ENCODE measurements around the gene RHBDD2. TPM values are rescaled to one million over a fixed set of nuclear protein-coding genes. Genes with fewer than 3 reads are reported as not detected.
A peak's percentile ranks its signal among the peaks of the same experiment; 100 is the strongest.

The RHBDD2 gene
- total RNA-seq, 1 donor from 2014 or later, result 72.5 TPM

DNA sequence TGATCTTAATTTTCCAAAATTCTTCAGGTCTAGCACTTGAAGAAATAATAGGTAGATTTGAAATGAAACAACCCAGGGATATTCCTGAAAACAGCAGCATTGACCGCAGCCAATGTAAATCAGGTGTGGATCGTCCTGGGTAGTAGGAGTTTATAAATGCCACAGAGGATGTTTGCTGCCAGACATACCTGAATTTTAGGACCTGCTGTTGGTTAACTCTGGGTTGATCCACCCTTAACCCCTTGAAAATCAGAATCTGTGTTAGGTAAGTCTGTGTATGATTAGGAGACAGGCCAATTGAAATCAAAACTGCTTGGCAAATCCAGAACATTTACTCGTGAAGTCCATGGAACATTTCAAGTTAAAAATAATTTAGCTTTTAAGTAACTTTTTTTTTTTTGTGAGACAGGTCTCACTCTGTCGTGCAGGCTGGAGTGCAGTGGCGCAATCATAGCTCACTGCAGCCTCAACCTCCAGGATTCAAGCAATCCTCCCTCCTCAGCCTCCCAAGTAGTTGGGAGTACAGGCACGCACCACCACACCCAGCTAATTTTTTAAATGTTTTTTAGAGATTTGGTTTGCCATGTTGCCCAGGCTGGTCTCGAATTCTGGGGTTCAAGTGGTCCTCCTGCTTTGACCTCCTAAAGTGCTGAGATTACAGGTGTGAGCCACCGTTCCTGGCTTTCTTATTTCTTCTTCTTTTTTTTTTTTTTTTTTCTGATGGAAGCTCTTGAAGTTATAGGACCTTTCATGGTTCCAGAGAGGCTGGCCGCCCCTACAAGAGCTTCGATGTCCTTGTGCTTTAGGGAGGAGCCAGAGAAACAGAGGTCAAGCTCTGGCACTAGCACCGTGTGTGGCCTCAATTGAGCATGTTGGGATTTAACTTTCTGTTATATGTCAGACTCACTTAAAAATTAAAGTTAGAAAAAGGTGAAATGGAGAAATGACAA lies 38.1 kb downstream of the RHBDD2 start:
- H3K4me1 ChIP-seq, result peaks cover 54% of the 10 kb centered on the region
- DNase-seq, result no peak
- TF ChIP-seq, protein P1, sequence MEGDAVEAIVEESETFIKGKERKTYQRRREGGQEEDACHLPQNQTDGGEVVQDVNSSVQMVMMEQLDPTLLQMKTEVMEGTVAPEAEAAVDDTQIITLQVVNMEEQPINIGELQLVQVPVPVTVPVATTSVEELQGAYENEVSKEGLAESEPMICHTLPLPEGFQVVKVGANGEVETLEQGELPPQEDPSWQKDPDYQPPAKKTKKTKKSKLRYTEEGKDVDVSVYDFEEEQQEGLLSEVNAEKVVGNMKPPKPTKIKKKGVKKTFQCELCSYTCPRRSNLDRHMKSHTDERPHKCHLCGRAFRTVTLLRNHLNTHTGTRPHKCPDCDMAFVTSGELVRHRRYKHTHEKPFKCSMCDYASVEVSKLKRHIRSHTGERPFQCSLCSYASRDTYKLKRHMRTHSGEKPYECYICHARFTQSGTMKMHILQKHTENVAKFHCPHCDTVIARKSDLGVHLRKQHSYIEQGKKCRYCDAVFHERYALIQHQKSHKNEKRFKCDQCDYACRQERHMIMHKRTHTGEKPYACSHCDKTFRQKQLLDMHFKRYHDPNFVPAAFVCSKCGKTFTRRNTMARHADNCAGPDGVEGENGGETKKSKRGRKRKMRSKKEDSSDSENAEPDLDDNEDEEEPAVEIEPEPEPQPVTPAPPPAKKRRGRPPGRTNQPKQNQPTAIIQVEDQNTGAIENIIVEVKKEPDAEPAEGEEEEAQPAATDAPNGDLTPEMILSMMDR (IDR thresholded peaks at IDR 0.05), result no peak
- intact Hi-C loops (cut with DNase I), result no loop called here
- H3K9me3 ChIP-seq, result no peaks in the 10 kb centered on the region
- no peak for ATAC-seq
- no peaks in the 10 kb centered on the region for H3K27me3 ChIP-seq (ENCODE audit: low read depth)
- no peak overlapping the region for H3K27ac ChIP-seq
- peak overlapping the region; percentile 100 for H3K4me3 ChIP-seq
- no peaks in the 10 kb centered on the region for H3K36me3 ChIP-seq

DNA sequence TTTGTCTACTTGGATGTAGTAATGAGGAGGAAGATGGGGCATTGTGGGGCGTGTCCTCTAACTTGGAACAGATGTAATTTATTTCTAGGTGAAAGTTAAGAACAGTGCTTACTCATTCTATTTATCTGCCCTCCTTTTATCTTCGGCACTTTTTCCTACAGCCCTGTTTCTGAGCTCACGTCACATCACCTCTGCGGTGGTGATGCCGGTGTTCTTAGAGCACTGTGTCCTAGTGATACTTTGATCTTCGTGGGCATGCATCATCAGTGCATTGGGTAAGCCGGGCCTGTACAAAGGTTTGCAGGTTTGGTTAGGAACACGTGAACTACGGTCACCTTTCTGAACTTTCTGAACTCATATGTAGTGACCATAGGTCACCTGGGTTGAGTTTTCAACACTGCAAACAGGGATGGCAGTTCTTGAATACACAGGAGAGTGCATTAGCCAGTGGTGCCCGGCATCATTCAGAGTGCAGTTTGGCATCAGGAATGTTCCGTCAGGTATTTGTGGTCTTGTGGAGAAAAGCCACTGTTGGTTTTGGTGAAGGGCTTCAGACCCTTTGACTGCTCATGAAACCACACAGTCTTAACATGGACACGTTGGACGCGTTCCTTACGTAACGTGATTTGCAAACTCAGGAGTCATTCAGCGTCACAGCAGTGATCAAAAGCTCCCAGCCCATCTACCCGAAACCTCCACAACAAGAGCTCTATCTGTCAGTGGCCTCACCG lies 41.8 kb downstream of the RHBDD2 start:
- Histone ChIP-seq H3K27me3 (ENCODE audit: low read depth) (no peaks in the 10 kb centered on the region), H3K4me3 (no peak overlapping the region), H3K27ac (no peak overlapping the region), H3K9me3 (no peaks in the 10 kb centered on the region), H3K4me1 (peaks cover 59% of the 10 kb centered on the region), H3K36me3 (no peaks in the 10 kb centered on the region)
- TF ChIP-seq, protein P1 (IDR thresholded peaks at IDR 0.05), result no peak
- ATAC-seq (no peak), DNase-seq (no peak)
- intact Hi-C loops (cut with DNase I), result no loop called here

DNA sequence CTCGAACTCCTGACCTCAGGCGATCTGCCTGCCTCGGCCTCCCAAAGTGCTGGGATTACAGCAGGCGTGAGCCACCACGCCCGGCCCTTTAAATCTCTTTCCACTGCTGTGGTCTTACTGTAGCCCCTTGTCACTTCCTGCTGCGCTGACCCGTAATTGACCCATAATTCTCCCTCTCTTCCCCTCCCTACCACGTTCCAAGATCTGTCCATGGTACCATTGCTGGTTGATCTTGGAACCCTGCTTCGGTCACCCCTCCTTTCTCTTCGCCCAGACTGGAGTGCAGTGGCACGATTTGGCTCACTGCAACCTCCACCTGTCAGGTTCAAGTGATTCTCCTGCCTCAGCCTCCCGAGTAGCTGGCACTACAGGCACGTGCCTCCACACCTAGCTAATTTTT lies 42.6 kb downstream of the RHBDD2 start:
- DNase-seq (no peak), ATAC-seq (no peak)
- intact Hi-C loops (cut with DNase I), result no loop called here
- Histone ChIP-seq H3K4me3 (no peak overlapping the region), H3K27me3 (ENCODE audit: low read depth) (no peaks in the 10 kb centered on the region), H3K4me1 (peaks cover 59% of the 10 kb centered on the region), H3K27ac (no peak overlapping the region), H3K36me3 (no peaks in the 10 kb centered on the region), H3K9me3 (no peaks in the 10 kb centered on the region)
- TF ChIP-seq, protein P1 (IDR thresholded peaks at IDR 0.05), result no peak

DNA sequence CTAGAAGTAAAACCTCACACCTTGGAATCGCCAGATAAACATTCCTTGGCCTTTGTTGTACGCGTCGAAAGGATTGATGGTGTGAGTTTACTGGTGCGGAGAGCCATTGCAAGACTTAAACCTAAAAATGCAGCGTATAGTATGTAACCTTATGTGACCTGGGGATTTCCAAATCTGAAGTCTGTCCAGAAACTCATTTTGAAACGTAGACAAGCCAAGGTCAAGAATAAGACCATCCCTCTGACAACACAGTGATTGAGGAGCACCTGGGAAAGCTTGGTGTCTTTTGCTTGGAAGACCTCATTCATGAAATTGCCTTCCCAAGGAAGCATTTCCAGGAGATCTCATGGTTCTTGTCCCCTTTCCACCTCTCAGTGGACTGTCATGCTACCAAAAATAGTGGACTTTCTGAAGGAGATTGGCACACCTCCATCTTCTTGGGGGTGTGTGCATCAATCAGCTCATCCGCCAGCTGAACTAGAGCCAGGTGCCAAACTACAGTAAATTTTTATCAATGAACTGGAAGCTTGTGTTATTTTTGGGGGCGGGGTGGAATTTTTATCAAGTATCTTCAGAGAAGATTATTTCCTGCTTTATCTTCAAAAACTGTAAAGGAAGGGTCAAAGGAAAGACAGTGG lies 44.3 kb downstream of the RHBDD2 start:
- Histone ChIP-seq H3K4me1 (peaks cover 43% of the 10 kb centered on the region), H3K36me3 (no peaks in the 10 kb centered on the region), H3K9me3 (no peaks in the 10 kb centered on the region), H3K27ac (no peak overlapping the region), H3K4me3 (no peak overlapping the region), H3K27me3 (ENCODE audit: low read depth) (no peaks in the 10 kb centered on the region)
- ATAC-seq, result no peak
- TF ChIP-seq, protein P1 (IDR thresholded peaks at IDR 0.05), result no peak
- no peak for DNase-seq
- intact Hi-C loops (cut with DNase I), result no loop called here

DNA sequence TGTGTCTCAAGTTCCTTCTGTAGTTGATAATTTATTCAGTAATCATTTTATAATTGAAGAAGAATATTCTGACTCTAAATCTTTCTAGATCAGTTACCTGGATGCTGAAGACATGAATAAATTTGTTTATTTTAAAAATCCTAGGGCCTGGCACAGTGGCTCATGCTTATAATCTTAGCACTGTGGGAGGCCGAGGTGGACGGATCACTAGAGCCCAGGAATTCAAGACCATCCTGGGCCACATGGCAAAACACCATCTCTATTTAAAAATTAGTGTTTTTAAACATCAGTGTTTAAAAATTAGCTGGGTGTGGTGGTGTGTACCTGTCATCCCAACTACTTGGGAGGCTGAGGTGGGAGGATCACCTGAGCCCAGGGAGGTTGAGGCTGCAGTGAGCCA lies 45.4 kb downstream of the RHBDD2 start:
- ATAC-seq (no peak), DNase-seq (no peak)
- peaks cover 31% of the 10 kb centered on the region for H3K4me1 ChIP-seq
- no peak overlapping the region for H3K27ac ChIP-seq
- H3K36me3 ChIP-seq, result peaks cover 10% of the 10 kb centered on the region
- H3K9me3 ChIP-seq, result no peaks in the 10 kb centered on the region
- intact Hi-C loops (cut with DNase I), result no loop called here
- H3K4me3 ChIP-seq, result no peak overlapping the region
- TF ChIP-seq, protein P1 (IDR thresholded peaks at IDR 0.05), result no peak
- no peaks in the 10 kb centered on the region for H3K27me3 ChIP-seq (ENCODE audit: low read depth)

Measured in lower lobe of right lung (tissue), 2 donors.